GM12878 (cell line): ENCODE data around the gene ACTBL2. TPM values are rescaled to one million over a fixed set of nuclear protein-coding genes. Genes with fewer than 3 reads are reported as not detected.

ENCODE experiments used
- ATAC-seq: fragments of 200-7000 bp; cut with Tn5 transposase; 3 replicates; pipeline ENCODE4 v1.9.1; 2020; ENCODE audit warnings: mild to moderate bottlenecking, moderate library complexity
- BruUV-seq: library from RNA; stranded (reverse); fragments of 400-500 nt; replicated peaks from 2 replicates; lab custom pipeline; 2021; lab: Mats Ljungman, UMichigan
- CTCF ChIA-PET: fragments of 300-600 bp; sonication (Branson Sonifier 250); formaldehyde crosslinking; extraction: SDS; loops from one replicate; lab custom pipeline; 2021; ENCODE audit warnings: inconsistent platforms; lab: Yijun Ruan, JAX
- POLR2A ChIA-PET: fragments of 350-600 bp; formaldehyde crosslinking; extraction: SDS; loops from one replicate; lab custom pipeline; 2021; ENCODE audit warnings: inconsistent platforms; lab: Charles Lee
- RAD21 ChIA-PET: fragments of 300-600 bp; sonication (Branson Sonifier 250); formaldehyde crosslinking; loops from one replicate; lab custom pipeline; 2023; ENCODE audit warnings: antibody characterized with exemption; ENCODE audit not compliant: unreplicated experiment; lab: Charles Lee
- SMC1A ChIA-PET: fragments of 300-600 bp; sonication (Branson Sonifier 250); formaldehyde crosslinking; loops from one replicate; lab custom pipeline; 2023; ENCODE audit not compliant: unreplicated experiment, uncharacterized antibody; lab: Charles Lee
- DNase-seq: peaks from one replicate; pipeline ENCODE4 v3.0.0-alpha.2; 2011; ENCODE audit warnings: low read depth, low spot score
- FAIRE-seq: peaks from 3 replicates; lab custom pipeline; 2011; peaks lifted over from hg19 to GRCh38; lab: Jason Lieb, UNC
- H2AFZ ChIP-seq: 2 replicates; pipeline ENCODE4 v1.6.0; 2011; ENCODE audit warnings: low read depth, low read length, control low read depth; ENCODE audit not compliant: control insufficient read depth
- H3K27ac ChIP-seq: 2 replicates; pipeline ENCODE4 v1.5.1; 2011; ENCODE audit warnings: control low read depth; ENCODE audit not compliant: control insufficient read depth, insufficient read depth
- H3K27me3 ChIP-seq, 2 experiments: replicated peaks in 1 of 2; 2 replicates each; pipeline versions ENCODE4 v1.6.0 to v1.6.1; 2011; ENCODE audit warnings: low read length in 1 of 2; ENCODE audit not compliant: control insufficient read depth in 2 of 2, insufficient read depth in 2 of 2
- H3K36me3 ChIP-seq, 2 experiments: 2 replicates each; pipeline ENCODE4 v1.5.1; 2011; ENCODE audit warnings: low read length in 1 of 2; ENCODE audit not compliant: control insufficient read depth in 2 of 2, insufficient read depth in 2 of 2
- H3K4me1 ChIP-seq: 2 replicates; pipeline ENCODE4 v1.6.1; 2011; ENCODE audit warnings: mild to moderate bottlenecking, low read length, moderate library complexity, mixed read lengths; ENCODE audit not compliant: control insufficient read depth, insufficient read depth
- H3K4me2 ChIP-seq: 2 replicates; pipeline ENCODE4 v1.6.0; 2011; ENCODE audit warnings: control low read depth; ENCODE audit not compliant: control insufficient read depth, insufficient read depth
- H3K4me3 ChIP-seq: fragments of 200-600 bp; sonication (generic); 2 replicates; pipeline ENCODE4 v1.5.1; 2016
- H3K79me2 ChIP-seq: 2 replicates; pipeline ENCODE4 v1.6.0; 2011; ENCODE audit warnings: low read length; ENCODE audit not compliant: control insufficient read depth, insufficient read depth
- H3K9ac ChIP-seq: 2 replicates; pipeline ENCODE4 v1.8.0; 2011; ENCODE audit warnings: low read length, control low read depth, mixed read lengths; ENCODE audit not compliant: control insufficient read depth, insufficient read depth
- H3K9me3 ChIP-seq: replicated peaks from 3 replicates; pipeline ENCODE4 v1.5.1; 2011; ENCODE audit warnings: mild to moderate bottlenecking, low read length; ENCODE audit not compliant: control insufficient read depth, insufficient read depth
- H4K20me1 ChIP-seq: 2 replicates; pipeline ENCODE4 v1.6.0; 2011; ENCODE audit not compliant: control insufficient read depth, insufficient read depth
- HCFC1 ChIP-seq: fragments of 150-350 bp; IDR thresholded peaks from 2 replicates; pipeline ENCODE4 v1.6.1; 2014; ENCODE audit warnings: low read length
- PAX5 ChIP-seq: IDR thresholded peaks from 2 replicates; pipeline ENCODE4 v1.6.1; 2011; ENCODE audit warnings: low read depth, low read length, borderline replicate concordance
- RAD51 ChIP-seq: fragments of 450-650 bp; IDR thresholded peaks from 2 replicates; pipeline ENCODE4 v1.6.1; 2016; ENCODE audit warnings: moderate library complexity, mild to moderate bottlenecking, inconsistent platforms
- SMAD5 ChIP-seq: IDR thresholded peaks from 2 replicates; pipeline ENCODE4 v1.6.1; 2016; ENCODE audit warnings: antibody characterized with exemption, low read depth
- TBL1XR1 ChIP-seq: IDR thresholded peaks from 2 replicates; pipeline ENCODE4 v1.6.1; 2012; ENCODE audit warnings: low read depth, low read length, improper control_type of control experiment
- TCF3 ChIP-seq: IDR thresholded peaks from 2 replicates; pipeline ENCODE4 v1.6.1; 2012; ENCODE audit warnings: low read depth, mild to moderate bottlenecking, low read length, borderline replicate concordance; ENCODE audit not compliant: insufficient read depth
- WRNIP1 ChIP-seq: IDR thresholded peaks from 2 replicates; pipeline ENCODE4 v1.6.1; 2011; ENCODE audit warnings: low read depth, low read length, improper control_type of control experiment, borderline replicate concordance
- YBX1 ChIP-seq: fragments of 450-650 bp; IDR thresholded peaks from 2 replicates; pipeline ENCODE4 v1.6.1; 2016; ENCODE audit warnings: antibody characterized with exemption
- ZNF24 ChIP-seq: fragments of 450-650 bp; IDR thresholded peaks from 2 replicates; pipeline ENCODE4 v1.6.1; 2017; ENCODE audit warnings: antibody characterized with exemption, mild to moderate bottlenecking
- ZSCAN29 ChIP-seq: fragments of 450-650 bp; IDR thresholded peaks from 2 replicates; pipeline ENCODE4 v1.6.1; 2017; ENCODE audit warnings: mild to moderate bottlenecking, moderate library complexity
- ZZZ3 ChIP-seq: IDR thresholded peaks from 2 replicates; pipeline ENCODE4 v1.6.1; 2011; ENCODE audit warnings: low read depth; ENCODE audit not compliant: control insufficient read depth, insufficient read length
- WGBS: methylation state at CpG from one replicate; pipeline ENCODE4 v1.1.6; 2016; ENCODE audit warnings: low lambda C conversion rate; ENCODE audit not compliant: insufficient replicate concordance, insufficient coverage; ENCODE audit errors: missing lambda C conversion rate; 5-methylcytosine and 5-hydroxymethylcytosine counted together
- in situ Hi-C: fragments of 300-500 bp; cut with MboI; formaldehyde crosslinking; loops from 9 replicates; pipeline ENCODE4 v1.14.3; 2018; ENCODE audit warnings: mixed read lengths
- intact Hi-C: fragments of 100-400 bp; cut with micrococcal nuclease; formaldehyde crosslinking; loops from one replicate; pipeline ENCODE4 v1.14.2; 2022; ENCODE audit not compliant: unreplicated experiment
- polyA plus RNA-seq, 11 experiments: library from polyadenylated mRNA; depleted of rRNA in 4 of 11; unstranded in 6 of 11; stranded (reverse) in 5 of 11; fragments of >200 nt; fragmentation: Nextera tagmentation in 4 of 11; fragmentation: Illumina TruSeq in 1 of 11; extraction: Ambion mirVana in 4 of 11; extraction: Trizol in 1 of 11; gene quantifications; 1 replicate in 1 of 11; 2 replicates in 10 of 11; pipeline versions ENCODE4 v1.2.1 to v1.2.3, GENCODE V29; 2011 to 2016; ENCODE audit warnings: inconsistent platforms in 2 of 11, missing spikeins in 2 of 11, low read depth in 1 of 11
- total RNA-seq, 4 experiments: library from RNA; depleted of rRNA in 3 of 4; stranded (reverse); fragments of >200 nt in 3 of 4; fragmentation: Illumina TruSeq in 1 of 4; extraction: Trizol in 1 of 4; gene quantifications; 2 replicates each; pipeline versions ENCODE4 v1.2.1 to v1.2.3, GENCODE V29; 2013 to 2021

Gene ACTBL2
- total and polyA plus RNA-seq, 10 of the 15 experiments (the other 5 are each of a cell fraction or from before 2014, with no cell fraction given), result 0.04 to 0.06 (median 0.04) TPM; not detected in 7

GRCh38 chr5:57517250-57517649 lies 34.6 kb upstream of the ACTBL2 start:
- in situ Hi-C loops, result no loop called here
- no peaks in the 10 kb centered on the region for H3K27me3 ChIP-seq
- no peaks in the 10 kb centered on the region; the same call in 2 of the 3 replicates for H3K9me3 ChIP-seq
- no peak for FAIRE-seq
- no TSS peak for BruUV-seq
- no peaks in the 10 kb centered on the region for H3K79me2 ChIP-seq
- no peak overlapping the region for H3K4me2 ChIP-seq
- 0% methylated on average over 1 of the region's 1 CpG for WGBS
- H4K20me1 ChIP-seq, result no peaks in the 10 kb centered on the region
- no peak for DNase-seq
- no peak for TF ChIP-seq SMAD5
- no peak for TF ChIP-seq PAX5
- no peak for TF ChIP-seq TCF3
- no peak for TF ChIP-seq ZZZ3
- TF ChIP-seq ZNF24, result no peak
- TF ChIP-seq YBX1, result no peak
- no peak for TF ChIP-seq RAD51
- TF ChIP-seq WRNIP1, result no peak
- TF ChIP-seq TBL1XR1, result no peak
- no peak for TF ChIP-seq ZSCAN29
- TF ChIP-seq HCFC1, result no peak
- SMC1A ChIA-PET, result interaction anchor here (1.0 kb wide), 1 partner anchor 30 kb away, joined by 3 read pairs; no protein-coding TSS in a partner anchor
- no peak overlapping the region for H2AFZ ChIP-seq
- ATAC-seq, result no peak
- H3K9ac ChIP-seq, result no peak overlapping the region
- no peak overlapping the region for H3K4me3 ChIP-seq
- H3K4me1 ChIP-seq, result no peaks in the 10 kb centered on the region
- H3K27ac ChIP-seq, result no peak overlapping the region
- POLR2A ChIA-PET, result no interaction called here
- intact Hi-C loops, result no loop called here
- RAD21 ChIA-PET, result no interaction called here
- H3K36me3 ChIP-seq, result no peaks in the 10 kb centered on the region
- CTCF ChIA-PET, result no interaction called here
